Activated CD4-positive, alpha-beta memory T cell treated with anti-CD3 and anti-CD28 coated beads, Interleukin-2, amount 10 ng/mL, durations not matched to agents 7 days and 5 days (primary cell): Measurements from ENCODE around the gene EXT2. TPM values are rescaled to one million over a fixed set of nuclear protein-coding genes. Genes with fewer than 3 reads are reported as not detected.

ENCODE experiments used
- CTCF ChIA-PET: fragments of 350-600 bp; sonication (Branson Sonifier 250); formaldehyde crosslinking; loops from one replicate; lab custom pipeline; 2021; ENCODE audit warnings: antibody characterized with exemption, inconsistent platforms; lab: Charles Lee
- POLR2A ChIA-PET: fragments of 350-600 bp; sonication (Branson Sonifier 250); formaldehyde crosslinking; loops from one replicate; lab custom pipeline; 2021; ENCODE audit warnings: antibody characterized with exemption; lab: Charles Lee
- DNase-seq: peaks from one replicate; pipeline ENCODE4 v3.0.0-alpha.2; 2020
- H3K27ac Mint-ChIP-seq: one replicate; pipeline ENCODE4 v1.8.0; 2021; ENCODE audit warnings: mild to moderate bottlenecking, mixed read lengths
- H3K27me3 Mint-ChIP-seq: one replicate; pipeline ENCODE4 v1.8.0; 2021; ENCODE audit warnings: mixed read lengths
- H3K36me3 Mint-ChIP-seq: one replicate; pipeline ENCODE4 v1.8.0; 2021; ENCODE audit warnings: low read depth, mixed read lengths
- H3K4me1 Mint-ChIP-seq: one replicate; pipeline ENCODE4 v1.8.0; 2021; ENCODE audit warnings: mixed read lengths
- H3K4me3 Mint-ChIP-seq: one replicate; pipeline ENCODE4 v1.8.0; 2021; ENCODE audit warnings: mild to moderate bottlenecking, mixed read lengths
- H3K9me3 Mint-ChIP-seq: one replicate; pipeline ENCODE4 v1.8.0; 2021; ENCODE audit warnings: mixed read lengths
- total RNA-seq, 2 experiments: library from RNA; stranded (reverse); gene quantifications; one replicate each; pipeline ENCODE4 v1.2.3, GENCODE V29; 2021

Gene EXT2
- total RNA-seq, 2 experiments from 2014 or later, result 24.5 to 26.0 TPM

DNA sequence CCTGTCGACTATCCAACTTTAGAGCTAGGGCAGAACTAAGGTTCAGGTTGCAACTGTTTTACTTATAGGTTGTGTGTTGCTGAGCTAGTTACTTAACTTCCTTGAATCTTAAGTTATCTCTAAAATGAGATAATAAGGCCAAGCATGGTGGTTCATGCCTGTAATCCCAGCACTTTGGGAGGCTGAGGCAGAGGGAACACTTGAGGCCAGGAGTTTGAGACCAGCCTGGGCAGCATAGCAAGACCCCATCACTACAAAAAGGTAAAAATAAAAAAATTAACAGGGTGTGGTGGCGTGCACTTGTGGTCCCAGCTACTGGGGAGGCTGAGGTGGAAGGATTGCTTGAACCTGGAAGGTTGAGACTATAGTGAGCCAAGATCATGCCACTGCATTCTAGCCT, 27.3 kb upstream of the EXT2 start:
- Mint-ChIP-seq H3K4me1 (peaks cover 35% of the 10 kb centered on the region), H3K4me3 (no peak overlapping the region), H3K27me3 (no peaks in the 10 kb centered on the region), H3K27ac (no peak overlapping the region), H3K36me3 (peaks cover 24% of the 10 kb centered on the region), H3K9me3 (no peaks in the 10 kb centered on the region)
- CTCF ChIA-PET, result interaction anchor here (9.3 kb wide), 1 partner anchor 25 kb away, joined by 67 read pairs; the partner anchor contains the start of gene EXT2
- POLR2A ChIA-PET, result interaction anchor here (1.2 kb wide), 1 partner anchor 27 kb away, joined by 3 read pairs; the partner anchor contains the start of gene EXT2
- DNase-seq, result no peak

DNA sequence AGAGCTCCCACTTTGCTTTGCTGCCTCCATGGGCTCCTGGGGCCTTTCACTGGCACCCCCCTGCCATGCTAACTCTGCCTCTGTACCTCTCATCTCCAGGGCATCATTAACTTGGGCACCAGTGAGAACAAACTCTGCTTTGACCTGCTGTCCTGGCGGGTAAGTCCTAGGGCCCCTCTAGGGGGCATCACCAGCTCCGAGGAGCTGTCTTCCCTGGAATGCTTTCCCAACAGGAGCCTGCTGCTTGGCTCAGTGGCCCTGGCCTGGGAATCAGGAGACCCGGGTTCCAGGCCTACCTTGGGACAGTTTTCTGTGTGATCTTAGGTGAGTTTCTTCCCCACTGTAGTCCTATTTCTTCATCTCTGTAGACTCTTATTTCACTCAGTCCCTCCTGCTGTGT, 24.3 kb upstream of the EXT2 start:
- H3K27ac Mint-ChIP-seq, result no peak overlapping the region
- no peak for DNase-seq
- H3K27me3 Mint-ChIP-seq, result no peaks in the 10 kb centered on the region
- ChIA-PET CTCF (interaction anchor here (9.3 kb wide), 1 partner anchor 22 kb away, joined by 67 read pairs; the partner anchor contains the start of gene EXT2), POLR2A (no interaction called here)
- H3K36me3 Mint-ChIP-seq, result peaks cover 32% of the 10 kb centered on the region
- H3K9me3 Mint-ChIP-seq, result no peaks in the 10 kb centered on the region
- peaks cover 19% of the 10 kb centered on the region for H3K4me1 Mint-ChIP-seq
- no peak overlapping the region for H3K4me3 Mint-ChIP-seq

DNA sequence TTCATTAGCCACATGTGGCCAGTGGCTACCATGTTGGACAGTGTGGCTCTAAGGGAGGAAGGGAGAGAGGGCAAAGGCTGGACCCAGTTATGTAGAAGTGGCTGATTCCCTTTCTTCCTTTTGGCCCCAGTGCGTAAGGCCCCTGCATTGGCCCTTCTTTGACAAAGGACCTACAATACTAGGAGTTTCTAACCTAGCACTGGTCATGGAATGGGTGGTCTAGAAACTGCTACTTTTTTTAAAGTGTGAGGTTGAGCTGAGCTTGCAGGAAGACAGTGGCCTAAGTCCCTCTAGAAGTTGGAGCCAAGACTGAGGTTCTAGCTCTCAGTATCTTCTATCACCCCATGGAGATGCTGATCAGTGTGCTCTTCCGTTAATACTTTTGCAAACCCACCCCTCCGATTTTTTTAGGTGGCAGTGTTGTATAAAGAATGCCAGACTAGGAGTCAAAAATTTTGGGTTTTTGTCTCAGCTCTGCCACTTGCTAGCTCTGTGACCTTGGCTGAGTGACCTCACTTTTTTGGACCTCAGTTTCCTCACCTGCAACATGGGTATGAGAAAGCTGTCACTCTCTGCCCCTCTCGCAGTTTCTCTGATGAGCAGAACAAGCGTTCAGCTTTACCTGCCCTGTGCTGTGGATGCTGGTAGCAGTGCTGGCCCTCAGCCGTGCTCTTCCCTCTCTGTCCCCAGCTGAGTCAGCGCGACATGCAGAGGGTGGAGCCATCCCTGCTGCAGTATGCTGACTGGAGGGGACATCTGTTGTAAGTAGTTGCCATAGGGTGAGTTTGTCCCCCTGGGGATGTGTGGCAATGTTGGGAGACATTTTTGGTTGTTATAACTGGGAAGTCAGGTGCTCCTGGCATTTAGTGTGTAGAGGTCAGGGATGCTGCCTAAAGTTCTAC, 22.5 kb upstream of the EXT2 start:
- ChIA-PET POLR2A (no interaction called here), CTCF (interaction anchor here (1.0 kb wide), 1 partner anchor 12 kb away, joined by 3 read pairs; no protein-coding TSS in a partner anchor)
- H3K27ac Mint-ChIP-seq, result no peak overlapping the region
- no peaks in the 10 kb centered on the region for H3K27me3 Mint-ChIP-seq
- H3K9me3 Mint-ChIP-seq, result no peaks in the 10 kb centered on the region
- peaks cover 5% of the 10 kb centered on the region for H3K4me1 Mint-ChIP-seq
- H3K36me3 Mint-ChIP-seq, result peaks cover 27% of the 10 kb centered on the region
- no peak for DNase-seq
- no peak overlapping the region for H3K4me3 Mint-ChIP-seq

DNA sequence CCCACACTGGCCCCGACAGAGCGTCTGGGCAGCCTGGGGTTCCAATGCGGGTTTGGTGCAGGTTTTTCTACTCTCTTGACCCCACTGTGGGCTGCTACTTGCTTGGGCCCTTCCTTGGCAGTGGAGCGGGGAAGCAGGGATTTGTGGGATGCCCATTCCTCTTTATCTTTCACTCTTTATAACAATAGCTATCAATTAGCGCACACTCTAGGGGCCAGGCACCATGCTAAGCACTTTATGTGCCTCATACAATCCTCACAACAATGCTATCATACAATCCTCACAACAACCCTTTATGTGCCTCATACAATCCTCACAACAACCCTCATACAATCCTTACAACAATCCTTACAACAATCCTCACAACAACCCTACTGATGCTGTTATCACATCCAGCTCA, 16.7 kb upstream of the EXT2 start:
- Mint-ChIP-seq H3K9me3 (no peaks in the 10 kb centered on the region), H3K27ac (no peak overlapping the region), H3K36me3 (peaks cover 21% of the 10 kb centered on the region), H3K4me1 (peaks cover 2% of the 10 kb centered on the region), H3K27me3 (no peaks in the 10 kb centered on the region), H3K4me3 (no peak overlapping the region)
- CTCF ChIA-PET, result interaction anchor here (0.6 to 1.3 kb wide), 2 partner anchors 13 to 213 kb away, joined by 3 to 4 read pairs; partner anchors contain the start of gene ACCS
- DNase-seq, result no peak
- POLR2A ChIA-PET, result no interaction called here

DNA sequence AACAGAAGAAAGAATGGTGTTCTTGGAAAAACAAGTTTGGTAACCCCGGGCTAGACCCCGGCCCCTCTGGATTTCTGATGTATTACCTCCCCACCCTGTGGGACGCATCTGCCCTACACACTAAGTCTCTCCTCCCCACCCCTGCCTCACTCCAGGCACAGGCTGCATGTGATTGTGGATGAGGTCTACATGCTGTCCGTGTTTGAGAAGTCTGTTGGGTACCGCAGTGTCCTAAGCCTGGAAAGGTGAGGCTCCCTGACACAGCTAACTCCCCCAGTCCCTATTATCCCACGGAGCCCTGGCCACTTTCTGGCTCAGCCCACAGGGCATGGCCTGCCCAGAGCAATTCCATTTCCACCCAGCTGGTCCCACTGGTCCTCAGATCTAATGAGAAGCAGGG, 16.1 kb upstream of the EXT2 start:
- no peak overlapping the region for H3K27ac Mint-ChIP-seq

DNA sequence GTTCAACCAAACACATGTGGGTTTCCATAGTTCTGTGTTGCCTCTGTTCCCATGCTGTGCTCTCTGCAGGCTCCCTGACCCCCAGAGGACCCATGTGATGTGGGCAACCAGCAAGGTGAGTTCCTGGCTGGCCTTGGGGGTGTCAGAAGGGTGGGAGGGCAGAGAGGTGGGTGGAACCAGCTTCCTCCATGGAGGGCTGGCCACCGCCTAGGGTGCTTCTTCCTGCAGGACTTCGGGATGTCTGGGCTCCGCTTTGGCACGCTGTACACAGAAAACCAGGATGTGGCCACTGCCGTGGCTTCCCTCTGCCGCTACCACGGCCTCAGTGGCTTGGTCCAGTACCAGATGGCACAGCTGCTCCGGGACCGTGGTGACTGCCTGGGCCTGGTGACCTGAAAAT, 14.5 kb upstream of the EXT2 start:
- H3K36me3 Mint-ChIP-seq, result peaks cover 26% of the 10 kb centered on the region
- POLR2A ChIA-PET, result no interaction called here
- CTCF ChIA-PET, result interaction anchor here (4.6 kb wide), 1 partner anchor 14 kb away, joined by 20 read pairs; the partner anchor contains the start of gene EXT2
- no peaks in the 10 kb centered on the region for H3K4me1 Mint-ChIP-seq
- no peak overlapping the region for H3K4me3 Mint-ChIP-seq
- no peak overlapping the region for H3K27ac Mint-ChIP-seq
- no peak for DNase-seq
- peaks cover 5% of the 10 kb centered on the region for H3K9me3 Mint-ChIP-seq
- no peaks in the 10 kb centered on the region for H3K27me3 Mint-ChIP-seq

More for the DNA sequence above, 16.1 kb upstream of the EXT2 start:
- Mint-ChIP-seq H3K36me3 (peaks cover 27% of the 10 kb centered on the region), H3K9me3 (no peaks in the 10 kb centered on the region), H3K4me3 (no peak overlapping the region), H3K4me1 (peaks cover under 1% of the 10 kb centered on the region), H3K27me3 (no peaks in the 10 kb centered on the region)
- ChIA-PET CTCF (interaction anchor here (0.6 to 1.3 kb wide), 2 partner anchors 13 to 213 kb away, joined by 3 to 4 read pairs; partner anchors contain the start of gene ACCS), POLR2A (no interaction called here)
- no peak for DNase-seq

DNA sequence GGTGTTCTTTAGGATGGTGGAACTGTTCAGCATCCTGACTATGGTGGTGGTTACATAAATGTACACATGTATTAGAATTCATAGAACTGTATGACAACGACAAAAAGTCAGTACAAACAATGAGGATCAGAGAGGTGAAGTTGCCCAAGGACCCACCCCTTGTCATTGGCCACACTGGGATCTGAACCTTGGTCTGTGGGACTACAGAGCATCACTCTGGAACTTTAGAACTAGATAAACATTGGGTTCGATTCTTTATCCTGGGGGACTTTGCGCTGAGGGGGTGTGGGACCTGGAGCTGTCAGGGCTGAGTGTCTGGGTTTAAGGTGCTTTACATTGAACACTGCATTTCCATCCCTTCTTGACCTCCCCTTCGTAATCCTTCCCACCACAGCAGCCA, 12.8 kb upstream of the EXT2 start:
- Mint-ChIP-seq H3K4me3 (no peak overlapping the region), H3K27me3 (no peaks in the 10 kb centered on the region), H3K4me1 (peaks cover 2% of the 10 kb centered on the region), H3K9me3 (peaks cover 5% of the 10 kb centered on the region), H3K27ac (no peak overlapping the region), H3K36me3 (peaks cover 32% of the 10 kb centered on the region)
- no peak for DNase-seq
- CTCF ChIA-PET, result interaction anchor here (4.6 kb wide), 1 partner anchor 12 kb away, joined by 20 read pairs; the partner anchor contains the start of gene EXT2
- POLR2A ChIA-PET, result interaction anchor here (1.5 kb wide), 1 partner anchor 16 kb away, joined by 3 read pairs; the partner anchor contains the start of gene ACCS

DNA sequence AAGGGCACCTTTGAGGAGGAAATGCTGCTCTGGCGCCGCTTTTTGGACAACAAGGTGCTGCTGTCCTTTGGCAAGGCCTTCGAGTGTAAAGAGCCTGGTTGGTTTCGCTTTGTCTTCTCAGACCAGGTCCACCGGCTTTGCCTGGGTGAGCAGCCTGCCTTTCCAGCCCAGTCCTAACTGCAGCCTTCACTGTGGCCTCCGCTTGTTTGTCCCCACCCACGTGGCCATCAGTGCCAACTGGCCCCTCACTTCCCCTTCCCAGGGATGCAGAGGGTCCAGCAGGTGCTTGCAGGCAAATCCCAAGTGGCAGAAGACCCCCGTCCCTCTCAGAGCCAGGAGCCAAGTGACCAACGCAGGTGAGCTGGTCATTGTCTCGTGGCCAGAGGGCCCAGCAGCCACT, 12.0 kb upstream of the EXT2 start:
- H3K27me3 Mint-ChIP-seq, result no peaks in the 10 kb centered on the region
- H3K4me1 Mint-ChIP-seq, result peaks cover 7% of the 10 kb centered on the region
- H3K27ac Mint-ChIP-seq, result no peak overlapping the region
- peaks cover 5% of the 10 kb centered on the region for H3K9me3 Mint-ChIP-seq
- CTCF ChIA-PET, result interaction anchor here (4.6 kb wide), 1 partner anchor 11 kb away, joined by 20 read pairs; the partner anchor contains the start of gene EXT2
- no peak overlapping the region for H3K4me3 Mint-ChIP-seq
- POLR2A ChIA-PET, result interaction anchor here (1.5 kb wide), 1 partner anchor 17 kb away, joined by 3 read pairs; the partner anchor contains the start of gene ACCS
- DNase-seq, result no peak
- peaks cover 36% of the 10 kb centered on the region for H3K36me3 Mint-ChIP-seq

DNA sequence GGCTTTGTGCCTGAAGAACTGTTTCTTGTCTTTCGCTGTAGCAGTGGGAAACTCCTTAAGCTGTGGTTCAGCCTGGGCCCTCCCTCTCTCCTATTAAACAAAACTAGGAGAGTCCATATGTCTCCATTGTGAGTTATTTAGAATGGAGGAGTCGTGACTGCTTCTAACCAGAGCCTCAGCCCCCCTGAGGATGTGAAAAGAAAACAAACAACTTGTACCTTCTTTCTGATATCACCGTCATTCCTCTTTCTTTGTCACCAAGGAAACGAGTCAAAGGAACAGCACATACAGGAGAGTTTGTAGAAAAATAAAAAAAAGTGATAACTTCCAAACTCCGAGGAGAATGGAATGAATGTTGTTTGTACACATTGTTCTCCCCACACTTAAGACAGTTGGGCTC, 11.6 kb upstream of the EXT2 start:
- POLR2A ChIA-PET, result no interaction called here

DNA sequence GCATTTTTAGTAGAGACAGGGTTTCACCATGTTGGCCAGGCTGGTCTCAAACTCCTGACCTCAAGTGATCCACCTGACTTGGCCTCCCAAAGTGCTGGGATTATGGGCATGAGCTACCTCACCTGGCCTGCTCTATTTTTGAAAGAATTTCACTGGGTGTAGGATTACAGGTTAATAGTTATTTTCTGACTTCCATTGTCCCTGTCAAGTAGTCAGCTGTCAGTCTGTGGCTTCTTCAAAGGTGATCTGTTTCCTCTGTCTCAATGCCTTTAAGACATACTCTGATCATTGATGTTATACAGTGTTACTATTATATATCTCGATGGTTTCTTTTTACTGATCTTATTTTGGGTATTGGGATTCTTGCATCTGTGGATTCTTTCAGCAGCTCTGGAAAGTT, 10.1 kb upstream of the EXT2 start:
- peaks cover 23% of the 10 kb centered on the region for H3K4me1 Mint-ChIP-seq
- H3K4me3 Mint-ChIP-seq, result no peak overlapping the region
- H3K36me3 Mint-ChIP-seq, result peaks cover 44% of the 10 kb centered on the region
- peaks cover 5% of the 10 kb centered on the region for H3K9me3 Mint-ChIP-seq
- no peak for DNase-seq
- POLR2A ChIA-PET, result no interaction called here
- H3K27ac Mint-ChIP-seq, result no peak overlapping the region
- H3K27me3 Mint-ChIP-seq, result no peaks in the 10 kb centered on the region
- CTCF ChIA-PET, result interaction anchor here (2.6 kb wide), 1 partner anchor 10 kb away, joined by 20 read pairs; the partner anchor contains the start of gene EXT2

More for the DNA sequence above, 11.6 kb upstream of the EXT2 start:
- no peak for DNase-seq
- Mint-ChIP-seq H3K4me1 (peaks cover 12% of the 10 kb centered on the region), H3K9me3 (peaks cover 5% of the 10 kb centered on the region), H3K27ac (no peak overlapping the region), H3K27me3 (no peaks in the 10 kb centered on the region), H3K36me3 (peaks cover 41% of the 10 kb centered on the region), H3K4me3 (no peak overlapping the region)
- CTCF ChIA-PET, result interaction anchor here (4.6 kb wide), 1 partner anchor 11 kb away, joined by 20 read pairs; the partner anchor contains the start of gene EXT2

DNA sequence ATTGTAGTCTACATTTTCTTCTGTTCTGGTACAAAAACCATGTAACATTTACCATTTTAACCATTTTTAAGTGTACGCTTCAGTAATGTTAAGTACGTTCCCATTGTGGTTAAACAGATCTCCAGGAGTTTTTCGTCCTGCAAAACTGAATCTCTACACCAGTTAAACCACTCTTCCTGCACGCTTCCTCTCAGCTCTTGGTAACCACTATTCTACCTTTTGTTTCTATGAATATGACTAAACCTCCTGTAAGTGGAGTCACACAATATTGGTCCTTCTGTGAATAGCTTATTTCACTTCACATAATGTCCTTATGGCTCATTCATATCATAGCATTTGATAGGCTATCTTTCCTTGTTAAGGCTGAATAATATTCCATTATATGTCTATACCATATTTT, 7.1 kb upstream of the EXT2 start:
- POLR2A ChIA-PET, result interaction anchor here (2.0 kb wide), 1 partner anchor 17 kb away, joined by 4 read pairs; no protein-coding TSS in a partner anchor
- CTCF ChIA-PET, result interaction anchor here (0.9 kb wide), 1 partner anchor 9 kb away, joined by 3 read pairs; no protein-coding TSS in a partner anchor

DNA sequence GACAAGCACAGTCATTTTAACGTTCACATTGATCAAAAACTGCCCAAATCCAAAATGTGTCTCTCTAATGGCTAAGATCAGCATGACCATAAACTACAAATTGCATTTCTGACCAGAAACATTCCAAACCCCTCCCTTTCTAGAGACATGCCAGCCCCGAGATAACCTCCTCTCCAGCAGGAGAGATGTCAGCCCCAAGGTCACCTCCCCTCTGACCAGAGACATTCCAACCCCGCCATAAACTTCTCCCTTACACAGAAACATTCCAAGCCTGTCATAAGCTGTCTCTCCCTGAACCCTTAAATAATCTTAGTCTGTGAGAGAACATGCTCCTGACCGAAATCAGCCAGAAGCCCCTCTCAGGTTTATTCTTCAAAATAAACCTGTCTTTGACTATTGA, 6.6 kb upstream of the EXT2 start:
- Mint-ChIP-seq H3K4me1 (peaks cover 23% of the 10 kb centered on the region), H3K27me3 (no peaks in the 10 kb centered on the region), H3K36me3 (peaks cover 29% of the 10 kb centered on the region), H3K27ac (no peak overlapping the region), H3K9me3 (peaks cover 5% of the 10 kb centered on the region), H3K4me3 (no peak overlapping the region)
- POLR2A ChIA-PET, result interaction anchor here (1.0 kb wide), 1 partner anchor 16 kb away, joined by 3 read pairs; no protein-coding TSS in a partner anchor
- CTCF ChIA-PET, result no interaction called here
- no peak for DNase-seq

More for the DNA sequence above, 7.1 kb upstream of the EXT2 start:
- Mint-ChIP-seq H3K27me3 (no peaks in the 10 kb centered on the region), H3K9me3 (peaks cover 5% of the 10 kb centered on the region), H3K4me1 (peaks cover 23% of the 10 kb centered on the region), H3K4me3 (no peak overlapping the region), H3K36me3 (peaks cover 31% of the 10 kb centered on the region), H3K27ac (no peak overlapping the region)
- no peak for DNase-seq
